K562 (cell line): ENCODE results near the gene PPM1L. TPM values are rescaled to one million over a fixed set of nuclear protein-coding genes. Genes with fewer than 3 reads are reported as not detected.
A peak's percentile ranks its signal among the peaks of the same experiment; 100 is the strongest.

Experiments
- ATAC-seq: fragments of 200-7000 bp; cut with Tn5 transposase; 3 replicates; pipeline ENCODE4 v1.9.1; 2020; ENCODE audit warnings: moderate library complexity
- BruUV-seq: library from RNA; stranded (reverse); fragments of 400-500 nt; replicated peaks from 2 replicates; lab custom pipeline; 2021; lab: Mats Ljungman, UMichigan
- CTCF ChIA-PET: fragments of 300-600 bp; formaldehyde crosslinking; extraction: SDS; loops from one replicate; lab custom pipeline; 2021; ENCODE audit warnings: low intra/inter-chr PET ratio; lab: Yijun Ruan, JAX
- POLR2A ChIA-PET: fragments of 300-600, 350-650 bp; sonication (Branson Sonifier 250); formaldehyde crosslinking; extraction: SDS; loops from one replicate; lab custom pipeline; 2021; ENCODE audit warnings: antibody characterized with exemption, inconsistent platforms; lab: Yijun Ruan, JAX
- DNase-seq, 4 experiments: peaks; one replicate each; pipeline versions ENCODE4 v3.0.0 to v3.0.0-alpha.2; 2011 to 2018; ENCODE audit warnings: low spot score in 3 of 4, mixed read lengths in 3 of 4; ENCODE audit errors: extremely low read depth in 1 of 4
- FAIRE-seq: peaks from 2 replicates; lab custom pipeline; 2011; peaks lifted over from hg19 to GRCh38; lab: Jason Lieb, UNC
- H2AFZ ChIP-seq: 2 replicates; pipeline ENCODE4 v1.6.0; 2011; ENCODE audit warnings: low read depth, low read length, control low read depth, inconsistent platforms
- H3K27ac ChIP-seq: fragments of 200-600 bp; 3 replicates; pipeline ENCODE4 v1.8.0; 2011; ENCODE audit warnings: low read depth, mild to moderate bottlenecking, control low read depth, inconsistent platforms, low read length, moderate library complexity, mixed read lengths; ENCODE audit errors: extremely low read depth
- H3K27me3 ChIP-seq, 2 experiments: fragments of 300-600 bp in 1 of 2; 2 replicates in 1 of 2; 3 replicates in 1 of 2; pipeline versions ENCODE4 v1.6.0 to v1.8.0; 2011; ENCODE audit warnings: inconsistent platforms in 2 of 2, low read length in 2 of 2, mild to moderate bottlenecking in 1 of 2, mixed read lengths in 1 of 2, moderate library complexity in 1 of 2; ENCODE audit not compliant: control insufficient read depth in 2 of 2, insufficient read depth in 2 of 2
- H3K36me3 ChIP-seq: fragments of 300-600 bp; 3 replicates; pipeline ENCODE4 v1.8.0; 2011; ENCODE audit warnings: mild to moderate bottlenecking, low read length, inconsistent platforms; ENCODE audit not compliant: control insufficient read depth, insufficient read depth
- H3K4me1 ChIP-seq, 2 experiments: fragments of 200-600 bp in 1 of 2; replicated peaks in 1 of 2; 2 replicates in 1 of 2; 3 replicates in 1 of 2; pipeline versions ENCODE4 v1.5.1 to v1.8.0; 2011; ENCODE audit warnings: inconsistent platforms in 2 of 2, low read length in 2 of 2, mild to moderate bottlenecking in 1 of 2, mixed read lengths in 1 of 2, moderate library complexity in 1 of 2; ENCODE audit not compliant: control insufficient read depth in 2 of 2, insufficient read depth in 2 of 2
- H3K4me2 ChIP-seq: 2 replicates; pipeline ENCODE4 v1.6.1; 2011; ENCODE audit warnings: low read length, control low read depth, inconsistent platforms, mixed read lengths; ENCODE audit not compliant: insufficient read depth
- H3K4me3 ChIP-seq: fragments of 200-600 bp; sonication (generic), shearing (Covaris generic); 2 replicates; pipeline ENCODE4 v1.5.1; 2016; ENCODE audit warnings: control low read depth, inconsistent platforms
- H3K79me2 ChIP-seq: fragments of 200-600 bp; 3 replicates; pipeline ENCODE4 v1.8.0; 2011; ENCODE audit warnings: low read length, inconsistent platforms; ENCODE audit not compliant: control insufficient read depth, insufficient read depth
- H3K9ac ChIP-seq, 2 experiments: 2 replicates each; pipeline versions ENCODE4 v1.6.0 to v1.6.1; 2011; ENCODE audit warnings: low read depth in 2 of 2, low read length in 2 of 2, control low read depth in 1 of 2, inconsistent platforms in 1 of 2, mild to moderate bottlenecking in 1 of 2, mixed read lengths in 1 of 2; ENCODE audit not compliant: insufficient read depth in 1 of 2
- H3K9me1 ChIP-seq: one replicate; pipeline ENCODE4 v1.6.0; 2011; ENCODE audit warnings: inconsistent platforms, mild to moderate bottlenecking, low read length, moderate library complexity; ENCODE audit not compliant: control insufficient read depth, insufficient read depth
- H3K9me3 ChIP-seq: replicated peaks from 2 replicates; pipeline ENCODE4 v1.5.1; 2011; ENCODE audit warnings: low read depth, low read length, inconsistent platforms; ENCODE audit not compliant: control insufficient read depth, insufficient read depth
- H4K20me1 ChIP-seq: replicated peaks from 2 replicates; pipeline ENCODE4 v1.6.1; 2011; ENCODE audit warnings: low read length, inconsistent platforms, mixed read lengths; ENCODE audit not compliant: control insufficient read depth, insufficient read depth
- CTBP1 ChIP-seq: fragments of 450-650 bp; IDR thresholded peaks from 2 replicates; pipeline ENCODE4 v1.6.1; 2016; ENCODE audit warnings: borderline replicate concordance
- REST ChIP-seq, 2 experiments: fragments of 450-650 bp; formaldehyde crosslinking in 1 of 2; IDR thresholded peaks; 2 replicates each; pipeline versions ENCODE4 v1.4.0 to v1.6.1; 2014 to 2020; ENCODE audit warnings: mild to moderate bottlenecking in 2 of 2, borderline replicate concordance in 1 of 2, low read depth in 1 of 2
- SNRNP70 ChIP-seq: fragments of 200-400 bp; formaldehyde crosslinking; optimal IDR thresholded peaks from 2 replicates; pipeline ENCODE3; 2017; ENCODE audit warnings: low read depth, low read length
- TRIM25 ChIP-seq: fragments of 450-650 bp; IDR thresholded peaks from 2 replicates; pipeline ENCODE4 v1.7.0; 2016; ENCODE audit warnings: borderline replicate concordance
- ZFPM2 ChIP-seq: fragments of 250-450 bp; sonication (Bioruptor Pico); IDR thresholded peaks from 2 replicates; pipeline ENCODE4 v1.5.1; 2022; ENCODE audit warnings: mild to moderate bottlenecking
- WGBS: fragments of 100-300 bp; shearing (Covaris generic); methylation state at CpG from one replicate; pipeline ENCODE4 v1.1.6; 2016; ENCODE audit warnings: low coverage, mixed read lengths; ENCODE audit not compliant: insufficient coverage; ENCODE audit errors: missing lambda C conversion rate; 5-methylcytosine and 5-hydroxymethylcytosine counted together
- in situ Hi-C: fragments of 300-500 bp; cut with MboI; formaldehyde crosslinking; loops from 4 replicates; pipeline ENCODE4 v1.15.0; 2018; ENCODE audit warnings: inconsistent platforms, mixed read lengths
- intact Hi-C: fragments of 100-400 bp; cut with micrococcal nuclease; formaldehyde crosslinking; loops from 2 replicates; pipeline ENCODE4 v1.14.2; 2022
- polyA plus RNA-seq, 8 experiments: library from polyadenylated mRNA; depleted of rRNA in 4 of 8; stranded (reverse) in 5 of 8; unstranded in 3 of 8; fragments of >200 nt; fragmentation: Nextera tagmentation in 2 of 8; fragmentation: Illumina TruSeq in 1 of 8; extraction: Ambion mirVana in 2 of 8; extraction: Trizol in 1 of 8; gene quantifications; 2 replicates each; pipeline versions ENCODE4 v1.2.1 to v1.2.3, GENCODE V29; 2011 to 2014; ENCODE audit warnings: inconsistent platforms in 1 of 8, missing spikeins in 1 of 8
- total RNA-seq, 7 experiments: library from RNA; depleted of rRNA in 6 of 7; stranded (reverse); fragments of >200 nt in 6 of 7; fragmentation: Illumina TruSeq in 2 of 7; extraction: Trizol in 2 of 7; gene quantifications; 2 replicates each; pipeline versions ENCODE4 v1.2.1 to v1.2.3, GENCODE V29; 2011 to 2021; ENCODE audit warnings: low replicate concordance in 1 of 7
- TF ChIP-seq, protein P1 (sequence below), 3 experiments: IDR thresholded peaks in 2 of 3; conservative IDR thresholded peaks in 1 of 3; 2 replicates each; pipeline ENCODE4 v1.5.1; 2011 to 2012; ENCODE audit warnings: low read length in 3 of 3, mild to moderate bottlenecking in 3 of 3, control low read depth in 2 of 3, improper control_type of control experiment in 1 of 3, inconsistent platforms in 1 of 3, low read depth in 1 of 3, mixed read lengths in 1 of 3, moderate library complexity in 1 of 3; ENCODE audit not compliant: insufficient read depth in 2 of 3

The PPM1L gene
- total and polyA plus RNA-seq, 9 of the 15 experiments (the other 6 are each of a cell fraction or from before 2014, with no cell fraction given), result 0.01 to 0.41 (median 0.14) TPM

DNA sequence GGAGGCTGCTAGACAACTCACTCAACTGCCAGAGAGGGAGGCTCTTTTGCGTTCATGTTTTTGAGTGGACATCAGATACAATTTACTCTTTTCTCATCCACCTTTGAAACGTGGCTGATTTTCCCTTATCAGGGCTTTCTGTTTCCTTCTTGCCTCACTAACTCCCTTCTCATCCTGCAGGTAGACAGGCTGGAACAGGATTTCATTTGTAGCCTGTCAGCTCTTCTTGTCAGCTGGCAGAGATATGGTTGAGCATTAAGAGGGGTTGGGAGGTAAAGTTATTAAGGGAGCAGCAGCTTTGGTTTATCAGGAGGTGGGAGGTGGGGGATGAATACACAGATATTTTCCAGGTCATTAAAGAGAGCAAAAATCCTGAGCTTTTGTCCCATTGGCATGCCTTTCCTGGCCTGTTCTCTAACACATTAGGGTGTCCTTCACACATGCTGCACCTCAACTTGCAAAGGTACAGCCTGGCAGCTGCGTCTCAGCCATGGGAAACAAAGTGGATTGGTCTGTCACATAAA is 73.5 kb downstream of the PPM1L start (continued):
- TF ChIP-seq TRIM25, result no peak

DNA sequence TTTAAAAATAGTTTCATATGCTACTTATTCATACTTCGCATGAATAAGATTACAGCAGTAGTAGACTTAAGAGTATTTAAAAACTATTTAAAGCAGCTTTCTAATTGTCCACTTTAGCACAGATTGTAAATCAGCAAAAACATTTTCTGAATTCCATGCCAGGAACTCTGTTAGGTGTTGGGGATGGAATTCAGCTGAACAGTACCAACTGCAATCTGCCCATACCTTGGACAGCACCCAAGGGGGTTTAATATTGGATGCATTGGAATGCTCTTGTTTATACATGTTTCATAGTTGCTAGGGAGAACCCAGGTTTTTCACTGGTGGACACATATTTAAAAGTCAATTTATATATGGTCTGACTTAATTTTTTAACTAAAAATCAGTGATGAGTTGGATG is 74.8 kb downstream of the PPM1L start:
- Histone ChIP-seq H3K9ac (no peak overlapping the region), H3K36me3 (no peaks in the 10 kb centered on the region), H3K9me1 (no peaks in the 10 kb centered on the region), H2AFZ (no peak overlapping the region), H4K20me1 (no peaks in the 10 kb centered on the region), H3K27ac (no peak overlapping the region), H3K79me2 (no peaks in the 10 kb centered on the region), H3K4me1 (no peaks in the 10 kb centered on the region), H3K9me3 (no peaks in the 10 kb centered on the region), H3K4me3 (no peak overlapping the region), H3K27me3 (no peaks in the 10 kb centered on the region), H3K4me2 (no peak overlapping the region)
- intact Hi-C loops, result no loop called here
- ChIA-PET CTCF (no interaction called here), POLR2A (no interaction called here)
- no TSS peak for BruUV-seq
- DNase-seq, result no peak
- FAIRE-seq, result no peak
- WGBS, result 19% methylated on average over 1 of the region's 1 CpG
- in situ Hi-C loops, result no loop called here
- ATAC-seq, result no peak
- no peak for TF ChIP-seq CTBP1
- no peak for TF ChIP-seq SNRNP70
- TF ChIP-seq REST (IDR thresholded peaks at IDR 0.05; ENCODE audit: borderline replicate concordance), result 0 out of 2 replicates have a peak, but pooled peaks have one; percentile 15
- TF ChIP-seq REST (CRISPR knock-in tag; IDR thresholded peaks at IDR 0.05; ENCODE audit: low read depth), result no peak
- TF ChIP-seq, protein P1, sequence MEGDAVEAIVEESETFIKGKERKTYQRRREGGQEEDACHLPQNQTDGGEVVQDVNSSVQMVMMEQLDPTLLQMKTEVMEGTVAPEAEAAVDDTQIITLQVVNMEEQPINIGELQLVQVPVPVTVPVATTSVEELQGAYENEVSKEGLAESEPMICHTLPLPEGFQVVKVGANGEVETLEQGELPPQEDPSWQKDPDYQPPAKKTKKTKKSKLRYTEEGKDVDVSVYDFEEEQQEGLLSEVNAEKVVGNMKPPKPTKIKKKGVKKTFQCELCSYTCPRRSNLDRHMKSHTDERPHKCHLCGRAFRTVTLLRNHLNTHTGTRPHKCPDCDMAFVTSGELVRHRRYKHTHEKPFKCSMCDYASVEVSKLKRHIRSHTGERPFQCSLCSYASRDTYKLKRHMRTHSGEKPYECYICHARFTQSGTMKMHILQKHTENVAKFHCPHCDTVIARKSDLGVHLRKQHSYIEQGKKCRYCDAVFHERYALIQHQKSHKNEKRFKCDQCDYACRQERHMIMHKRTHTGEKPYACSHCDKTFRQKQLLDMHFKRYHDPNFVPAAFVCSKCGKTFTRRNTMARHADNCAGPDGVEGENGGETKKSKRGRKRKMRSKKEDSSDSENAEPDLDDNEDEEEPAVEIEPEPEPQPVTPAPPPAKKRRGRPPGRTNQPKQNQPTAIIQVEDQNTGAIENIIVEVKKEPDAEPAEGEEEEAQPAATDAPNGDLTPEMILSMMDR (IDR thresholded peaks at IDR 0.05 in 2 of 3, conservative IDR thresholded peaks at IDR 0.05 in 1 of 3; ENCODE audit: insufficient read depth in 2 of 3, low read depth in 1 of 3, low read length in 3 of 3), result no peak
- TF ChIP-seq ZFPM2 (CRISPR knock-in tag), result no peak
